ENCODE results near the gene KIAA1671.
"Not testable (repeated sequence)": the region's sequence is repeated elsewhere in the genome, so short reads cannot be mapped to it uniquely, and the experiment has no call there.

Gene KIAA1671

GRCh38 chr22:25206998-25207397 is 254.5 kb downstream of the KIAA1671 start:
- no peak for DNase-seq

- DNase-seq, result no peak
Measured at GRCh38 chr22:25207553-25208157, 255.1 kb downstream of the KIAA1671 start.

GRCh38 chr22:25208328-25208727 is 255.8 kb downstream of the KIAA1671 start:
- DNase-seq, result no peak

GRCh38 chr22:25208743-25209505 is 256.4 kb downstream of the KIAA1671 start:
- no peak for DNase-seq

- DNase-seq, result no peak
Measured at GRCh38 chr22:25210793-25211192, 258.3 kb downstream of the KIAA1671 start.

GRCh38 chr22:25212337-25212736 is 259.8 kb downstream of the KIAA1671 start:
- DNase-seq, result no peak

- no peak for DNase-seq
Measured at GRCh38 chr22:25213221-25213620, 260.7 kb downstream of the KIAA1671 start.

GRCh38 chr22:25216230-25216629 is 263.7 kb downstream of the KIAA1671 start:
- no peak for DNase-seq

- no peak for DNase-seq
Measured at GRCh38 chr22:25219211-25219689, 266.7 kb downstream of the KIAA1671 start, which contains the start of gene CRYBB2. TSS of gene CRYBB2 (plus strand) at chr22:25219639. CDS start at chr22:25221430, 1,791 bp downstream.

GRCh38 chr22:25219948-25220442 is 267.5 kb downstream of the KIAA1671 start:
- peak; percentile 17 for DNase-seq

GRCh38 chr22:25221790-25222189 is 269.3 kb downstream of the KIAA1671 start:
- no peak for DNase-seq

GRCh38 chr22:25223269-25223850 is 270.8 kb downstream of the KIAA1671 start:
- no peak for DNase-seq

- DNase-seq, result no peak
Measured at GRCh38 chr22:25228822-25229221, 276.3 kb downstream of the KIAA1671 start.

- DNase-seq, result not testable (repeated sequence)
Measured at GRCh38 chr22:25230760-25231159, 278.2 kb downstream of the KIAA1671 start.

GRCh38 chr22:25232301-25232700 is 279.8 kb downstream of the KIAA1671 start:
- no peak for DNase-seq

- not testable (repeated sequence) for DNase-seq
Measured at GRCh38 chr22:25233706-25234105, 281.2 kb downstream of the KIAA1671 start.

GRCh38 chr22:25235547-25236290 is 283.2 kb downstream of the KIAA1671 start:
- peak; percentile 67 for DNase-seq

- DNase-seq, result no peak
Measured at GRCh38 chr22:25236417-25236816, 283.9 kb downstream of the KIAA1671 start.

- DNase-seq, result no peak
Measured at GRCh38 chr22:25237503-25237902, 285.0 kb downstream of the KIAA1671 start.

- DNase-seq, result not testable (repeated sequence)
Measured at GRCh38 chr22:25238058-25238457, 285.5 kb downstream of the KIAA1671 start.

Data from NCI-H1092 treated with DMSO at 0.1 percent for 48 hours (cell line).